ENCODE data around the gene ST3GAL3.

GRCh38 chr1:43688109-43688387, 19.3 kb upstream of the ST3GAL3 start:
- TF ChIP-seq, protein P1, sequence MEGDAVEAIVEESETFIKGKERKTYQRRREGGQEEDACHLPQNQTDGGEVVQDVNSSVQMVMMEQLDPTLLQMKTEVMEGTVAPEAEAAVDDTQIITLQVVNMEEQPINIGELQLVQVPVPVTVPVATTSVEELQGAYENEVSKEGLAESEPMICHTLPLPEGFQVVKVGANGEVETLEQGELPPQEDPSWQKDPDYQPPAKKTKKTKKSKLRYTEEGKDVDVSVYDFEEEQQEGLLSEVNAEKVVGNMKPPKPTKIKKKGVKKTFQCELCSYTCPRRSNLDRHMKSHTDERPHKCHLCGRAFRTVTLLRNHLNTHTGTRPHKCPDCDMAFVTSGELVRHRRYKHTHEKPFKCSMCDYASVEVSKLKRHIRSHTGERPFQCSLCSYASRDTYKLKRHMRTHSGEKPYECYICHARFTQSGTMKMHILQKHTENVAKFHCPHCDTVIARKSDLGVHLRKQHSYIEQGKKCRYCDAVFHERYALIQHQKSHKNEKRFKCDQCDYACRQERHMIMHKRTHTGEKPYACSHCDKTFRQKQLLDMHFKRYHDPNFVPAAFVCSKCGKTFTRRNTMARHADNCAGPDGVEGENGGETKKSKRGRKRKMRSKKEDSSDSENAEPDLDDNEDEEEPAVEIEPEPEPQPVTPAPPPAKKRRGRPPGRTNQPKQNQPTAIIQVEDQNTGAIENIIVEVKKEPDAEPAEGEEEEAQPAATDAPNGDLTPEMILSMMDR (IDR thresholded peaks at IDR 0.05), result no peak
- no peak for TF ChIP-seq POLR2A (IDR thresholded peaks at IDR 0.05)

Measured in testis (tissue), 2 donors.